Left colon (tissue), 2 donors: ENCODE measurements around the gene DPP4. TPM values are rescaled to one million over a fixed set of nuclear protein-coding genes. Genes with fewer than 3 reads are reported as not detected.

Experiments used
- ATAC-seq: fragments of 200-7000 bp; cut with Tn5 transposase; one replicate; pipeline ENCODE4 v1.9.1; 2020; ENCODE audit warnings: mild to moderate bottlenecking, moderate library complexity
- DNase-seq, 2 donors: peaks; one replicate each; pipeline ENCODE4 v3.0.0-alpha.2; 2020
- intact Hi-C, 2 donors: fragments of 100-400 bp; cut with DNase I in 1 of 2; cut with micrococcal nuclease in 1 of 2; formaldehyde crosslinking; loops; one replicate each; pipeline versions ENCODE4 v1.11.2 to v1.14.0; 2022; cut with DNase I, micrococcal nuclease
- total RNA-seq, 2 donors: library from RNA; stranded (reverse); fragmentation: NEBNext Ultra II Directional; extraction: Animal tissue kit (Norgen Biotek cat#: 25700); gene quantifications; one replicate each; pipeline ENCODE4 v1.2.1, GENCODE V29; 2021
- donor health status: DM: no; HTN: no; CAD: no.
- donor health status: DM: yes; HTN: yes; CAD: no.

Gene DPP4
- total RNA-seq, 2 donors from 2014 or later: 14.7 to 30.1 TPM

DNA sequence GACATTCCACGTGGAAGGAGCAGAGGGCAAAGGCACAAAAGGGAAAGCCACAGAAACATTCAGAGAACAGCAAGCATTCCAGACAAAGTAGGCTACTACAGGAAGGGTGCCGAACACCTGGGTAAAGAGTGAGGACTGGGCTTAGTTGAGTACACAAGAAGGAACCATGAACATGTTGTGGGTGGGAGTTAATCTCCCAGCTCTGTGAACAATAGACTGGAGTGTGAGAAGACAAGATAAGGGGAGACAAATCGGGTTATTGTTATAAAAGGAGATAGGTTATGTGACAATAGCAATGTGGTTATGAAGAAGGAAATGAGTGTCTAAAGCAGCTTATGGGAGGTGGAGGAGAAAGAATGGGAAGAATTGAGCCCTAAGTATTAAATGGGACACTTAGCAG is 70.0 kb downstream of the DPP4 start:
- ATAC-seq (no peak), DNase-seq (no peak)
- intact Hi-C loops: no loop called here

DNA sequence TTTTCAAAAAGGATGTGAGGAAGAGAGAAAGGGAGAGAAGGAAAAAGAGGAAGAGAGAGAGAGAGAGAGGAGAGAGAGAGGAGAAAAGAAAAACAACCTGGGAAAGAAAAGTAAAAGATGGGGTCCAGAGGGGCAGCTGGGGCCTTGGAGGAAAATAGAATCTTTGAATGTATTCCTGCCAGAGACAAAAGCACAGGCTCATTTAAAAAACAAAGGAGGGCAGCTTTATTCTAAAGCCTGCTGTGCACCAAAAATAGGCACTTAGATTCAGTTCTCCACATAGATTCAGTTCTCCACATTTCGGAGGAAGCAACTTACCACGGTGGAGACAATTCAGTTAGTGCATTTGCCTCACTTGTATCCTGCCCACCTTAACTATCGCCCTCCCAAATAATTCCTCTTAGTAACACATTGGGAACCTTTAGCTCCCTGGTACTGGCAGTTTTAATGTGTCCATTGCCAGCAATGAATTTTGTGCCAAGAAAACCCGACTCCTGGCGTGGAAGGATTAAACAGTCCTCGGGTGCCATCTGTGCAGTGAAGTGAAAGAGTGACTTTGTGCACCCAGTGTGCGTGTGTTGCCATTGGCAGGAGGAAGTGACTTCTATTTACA is 71.3 kb downstream of the DPP4 start:
- ATAC-seq: no peak
- DNase-seq: no peak
- intact Hi-C loops: no loop called here

DNA sequence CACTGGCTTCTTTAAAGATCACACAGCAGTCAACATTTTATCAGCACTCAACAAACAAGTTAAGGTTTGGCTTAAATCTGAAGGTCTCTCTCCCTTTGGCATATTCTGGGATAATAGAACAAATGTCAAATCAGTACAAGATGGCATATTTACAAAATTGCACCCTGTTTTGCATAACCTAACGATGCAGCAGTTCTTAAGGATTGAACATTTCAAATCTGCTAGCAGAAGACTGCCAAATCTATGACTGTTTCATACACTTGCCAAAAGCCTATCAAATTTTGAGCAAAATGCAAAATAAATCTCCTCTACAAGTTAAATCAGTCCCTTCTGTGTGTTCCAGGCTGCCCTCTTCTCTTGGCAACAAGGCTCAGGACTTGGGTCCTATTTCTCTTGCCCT is 73.6 kb downstream of the DPP4 start:
- no peak for DNase-seq
- intact Hi-C loops: no loop called here

DNA sequence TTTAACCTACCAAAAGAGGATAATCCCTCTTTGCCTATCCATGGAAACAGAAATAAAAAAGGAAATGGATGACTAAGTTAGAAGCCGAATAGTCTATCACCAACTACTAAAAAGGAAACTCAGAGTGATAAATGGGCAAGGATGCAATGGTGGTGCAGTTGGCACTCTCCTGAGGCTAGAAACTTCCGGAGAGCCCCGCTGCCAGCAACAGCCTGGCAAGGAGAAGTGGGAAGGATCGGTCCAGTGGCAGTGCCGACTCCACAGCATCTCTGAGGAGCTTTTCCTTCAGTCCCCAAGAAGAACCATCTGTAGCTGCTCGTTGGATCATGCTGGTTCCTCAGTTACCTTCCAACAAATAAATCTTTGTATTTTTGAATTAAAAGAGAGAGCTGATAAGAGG is 74.7 kb downstream of the DPP4 start:
- ATAC-seq: no peak
- DNase-seq: no peak
- intact Hi-C loops: no loop called here

More for the DNA sequence above, 73.6 kb downstream of the DPP4 start:
- no peak for ATAC-seq

DNA sequence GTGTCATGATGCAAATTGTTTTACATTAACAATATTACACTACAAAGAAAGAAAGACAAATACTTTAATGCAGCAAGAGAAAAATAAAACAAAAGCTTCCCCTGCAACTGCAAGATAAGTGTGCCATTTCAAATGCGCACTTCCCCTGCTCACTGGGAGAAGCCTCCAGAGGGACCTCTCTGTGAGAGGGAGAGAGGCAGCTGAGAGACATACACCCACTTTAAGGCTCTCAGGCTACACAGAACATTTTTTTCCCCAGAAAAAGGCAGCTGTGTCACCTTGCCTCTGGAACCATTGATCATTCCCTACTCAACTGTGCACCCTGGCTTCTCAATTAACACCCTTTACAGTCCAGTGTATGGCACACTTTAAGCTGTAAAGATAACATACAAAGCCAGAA is 75.2 kb downstream of the DPP4 start:
- ATAC-seq (no peak), DNase-seq (no peak)
- intact Hi-C loops: no loop called here

DNA sequence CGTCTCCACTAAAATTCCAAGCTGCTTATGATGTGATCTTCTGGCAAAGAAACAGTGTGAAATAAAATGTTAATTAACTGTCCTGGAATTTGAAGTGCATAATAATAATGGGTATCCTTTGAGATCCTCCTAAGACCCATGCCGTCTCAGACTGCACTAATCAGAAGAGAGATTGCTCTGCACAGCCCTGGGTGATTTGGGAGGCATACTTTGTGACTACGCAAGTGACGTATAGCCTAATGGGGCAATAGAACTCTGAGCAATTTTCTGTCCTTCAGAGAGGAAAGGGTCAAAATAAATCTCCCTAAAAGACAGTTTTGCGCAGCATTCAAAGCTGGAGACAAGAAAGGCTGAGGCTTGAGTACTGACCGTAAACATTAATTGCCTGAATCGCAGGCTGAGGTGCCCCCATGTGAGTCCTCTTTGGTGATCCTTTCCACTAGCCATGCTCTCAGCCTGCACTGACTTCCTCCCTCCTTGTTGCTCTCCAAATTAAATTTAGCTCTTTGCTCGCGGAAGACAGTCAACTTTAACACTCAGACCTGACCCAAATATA is 76.0 kb downstream of the DPP4 start:
- no peak for ATAC-seq
- intact Hi-C loops: no loop called here
- DNase-seq: no peak

DNA sequence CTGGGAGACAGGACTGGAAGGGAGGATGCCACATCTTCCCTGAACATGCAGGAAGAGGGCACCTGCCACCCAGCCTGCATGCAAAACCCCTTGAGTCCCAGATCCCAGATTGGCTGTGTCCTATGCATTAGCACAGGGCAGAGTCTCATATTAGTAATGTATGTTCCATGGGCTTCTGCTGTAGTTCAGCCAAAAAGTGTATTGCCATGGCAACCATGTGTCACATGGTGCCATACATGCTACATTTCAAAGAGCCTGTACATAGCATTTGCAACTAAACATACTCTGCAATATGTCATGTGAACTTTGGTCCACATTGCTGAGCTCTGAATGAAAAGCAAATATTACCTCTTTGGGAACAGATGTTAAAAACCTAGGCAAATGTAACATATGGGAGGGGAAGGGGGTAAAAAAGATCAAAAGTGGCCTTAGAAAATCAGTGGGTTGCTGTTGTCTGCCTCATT is 78.4 kb downstream of the DPP4 start:
- ATAC-seq (peak; percentile 91), DNase-seq (no peak)
- intact Hi-C loops: no loop called here

DNA sequence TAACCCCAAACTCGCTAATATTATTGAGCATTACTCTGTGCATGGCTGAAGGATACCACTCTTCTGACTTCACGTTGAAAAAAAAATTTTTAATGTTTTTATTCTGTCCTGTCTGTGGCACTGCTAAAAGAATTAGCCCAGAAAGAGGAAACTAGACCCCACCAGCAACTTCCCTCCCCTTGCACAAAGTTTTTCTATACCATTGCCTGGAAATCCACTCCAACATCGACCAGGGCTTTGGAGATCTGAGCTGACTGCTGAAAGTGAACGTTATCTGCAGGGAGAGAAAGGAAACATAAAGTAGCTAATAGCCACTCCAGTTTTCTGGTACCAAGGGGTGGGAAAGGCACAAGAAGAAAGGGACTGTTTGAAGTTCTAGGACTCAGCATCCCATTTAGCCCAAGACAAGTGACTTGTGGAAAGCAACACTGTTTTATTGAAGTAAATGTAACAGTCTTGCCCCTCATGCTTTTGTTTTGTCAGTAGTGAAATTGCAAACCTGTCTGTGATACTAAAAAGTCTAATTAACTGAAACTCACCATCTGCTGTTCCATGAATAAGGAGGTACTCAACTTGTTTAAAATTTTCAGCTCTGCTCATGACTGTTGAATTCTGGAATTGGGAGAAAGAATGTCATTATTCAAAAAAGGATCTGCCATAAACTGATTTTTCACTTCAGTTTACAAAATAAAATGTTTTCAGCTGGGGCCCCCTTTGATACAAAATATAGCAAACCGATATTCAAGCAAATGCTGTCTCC is 79.1 kb downstream of the DPP4 start:
- ATAC-seq: no peak
- intact Hi-C loops: no loop called here
- no peak for DNase-seq

DNA sequence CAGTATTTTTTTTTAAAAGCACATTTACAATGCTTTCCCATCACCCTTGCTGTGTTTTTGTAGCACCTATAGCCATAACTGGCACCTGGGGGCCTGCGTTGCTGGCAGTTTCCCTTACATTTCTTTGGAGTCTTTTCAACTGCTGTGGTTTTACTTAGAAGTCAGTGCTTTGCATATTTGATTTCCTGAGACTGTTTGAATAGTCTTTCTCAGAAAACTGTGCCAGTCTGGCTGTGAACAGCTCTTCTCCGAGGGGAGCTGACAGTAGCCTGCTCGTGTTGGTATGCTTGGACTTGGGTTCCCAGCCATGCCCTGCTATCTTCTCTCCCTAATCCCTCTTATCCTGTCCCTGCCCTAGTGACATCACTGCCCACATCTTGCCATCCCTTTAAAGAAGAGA is 81.5 kb downstream of the DPP4 start:
- no peak for DNase-seq
- ATAC-seq: no peak
- intact Hi-C loops: no loop called here

DNA sequence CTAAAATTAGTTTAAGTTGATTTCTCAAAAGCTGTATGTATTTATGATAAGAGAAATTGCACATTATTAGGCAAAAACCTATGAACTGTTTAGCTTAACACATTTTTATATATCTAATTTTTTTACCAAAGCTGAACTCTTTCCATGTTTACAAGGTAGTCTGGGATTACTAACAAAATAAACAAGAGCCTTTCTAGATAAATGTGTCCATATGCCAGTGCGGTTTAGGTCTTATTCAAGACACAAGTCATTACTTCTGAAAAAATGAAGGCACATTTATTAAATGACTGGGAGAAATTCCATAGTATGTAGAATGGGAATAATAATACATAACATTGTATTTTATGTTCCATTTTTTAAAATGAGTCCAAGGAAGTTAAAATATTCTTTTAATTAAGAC is 82.0 kb downstream of the DPP4 start:
- intact Hi-C loops: no loop called here
- ATAC-seq (no peak), DNase-seq (no peak)

DNA sequence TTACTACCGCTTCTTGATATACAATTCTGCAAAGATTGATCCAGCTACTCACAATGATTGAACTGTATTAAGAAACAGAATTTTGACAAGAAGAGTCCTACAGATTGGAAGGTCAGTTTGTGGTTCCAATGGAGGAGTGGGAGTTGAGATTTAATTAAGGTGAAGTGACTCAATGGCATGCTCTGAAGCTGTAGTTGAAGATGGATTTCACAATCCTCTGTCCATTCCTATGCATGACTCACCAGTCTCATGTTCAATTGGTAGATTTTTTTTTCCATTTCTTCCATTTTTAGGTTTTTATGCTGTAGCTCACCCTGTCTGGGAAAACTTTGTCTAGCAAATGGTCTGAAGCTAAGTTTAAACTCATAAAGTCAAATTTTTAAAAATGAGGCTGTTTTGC is 83.3 kb downstream of the DPP4 start:
- intact Hi-C loops: no loop called here
- no peak for ATAC-seq
- DNase-seq: no peak

DNA sequence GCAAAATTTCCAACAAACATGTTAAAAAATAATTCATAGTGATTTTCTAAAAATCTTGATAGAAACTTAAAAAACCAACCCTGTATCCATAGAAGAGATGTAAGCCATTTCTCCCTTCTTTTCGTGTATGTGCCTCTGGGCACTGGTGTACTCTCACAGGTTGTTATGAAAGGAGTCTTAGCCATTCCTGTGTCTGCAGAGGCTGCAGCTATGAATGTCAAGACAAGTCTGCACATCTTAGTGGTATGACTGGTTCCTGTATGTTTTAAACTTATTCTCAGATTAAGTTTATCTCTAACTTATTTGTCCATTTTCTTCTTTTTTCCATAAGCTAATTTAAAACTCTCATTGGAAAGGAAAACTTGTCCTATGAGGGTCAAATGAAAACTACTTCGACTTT is 84.0 kb downstream of the DPP4 start:
- DNase-seq: no peak
- intact Hi-C loops: no loop called here
- ATAC-seq: no peak

DNA sequence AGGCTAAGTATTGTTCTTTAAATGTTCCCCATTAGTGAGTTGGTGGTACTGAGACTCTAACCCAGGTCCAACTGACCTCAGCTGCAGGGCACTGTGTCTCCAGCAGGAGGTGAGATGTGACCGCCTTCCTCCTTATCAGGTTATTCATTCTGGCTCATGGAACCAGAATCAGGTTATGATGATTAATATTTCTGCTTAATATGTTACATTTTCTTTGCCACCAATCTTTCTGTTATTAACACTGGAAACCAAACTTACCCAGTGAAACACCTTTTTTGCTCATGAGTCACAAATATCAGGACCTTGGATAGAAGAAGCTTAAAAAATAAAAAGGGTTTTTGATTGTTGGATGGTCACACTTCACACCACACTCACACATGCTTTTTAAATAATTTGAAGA is 85.4 kb downstream of the DPP4 start:
- no peak for ATAC-seq

DNA sequence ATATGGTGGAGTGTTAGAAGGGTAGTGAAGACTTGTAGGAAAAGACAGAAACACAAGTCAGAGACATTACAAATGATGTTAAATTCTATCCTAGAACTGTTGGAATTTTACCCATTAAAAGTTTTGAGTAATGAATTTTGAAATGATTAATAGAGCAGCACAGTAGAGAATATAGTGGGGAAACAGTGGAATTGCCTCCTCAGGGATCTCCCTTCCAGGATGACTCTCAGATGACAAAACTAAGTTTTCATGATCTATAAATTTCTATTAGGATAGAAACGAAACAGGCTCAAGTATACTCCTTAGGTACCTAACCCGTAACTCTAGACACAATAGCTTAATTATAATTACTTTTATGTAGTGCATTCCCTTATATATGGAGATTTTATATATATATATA is 86.7 kb downstream of the DPP4 start:
- ATAC-seq (no peak), DNase-seq (no peak)
- intact Hi-C loops: no loop called here

More for the DNA sequence above, 85.4 kb downstream of the DPP4 start:
- no peak for DNase-seq
- intact Hi-C loops: no loop called here

DNA sequence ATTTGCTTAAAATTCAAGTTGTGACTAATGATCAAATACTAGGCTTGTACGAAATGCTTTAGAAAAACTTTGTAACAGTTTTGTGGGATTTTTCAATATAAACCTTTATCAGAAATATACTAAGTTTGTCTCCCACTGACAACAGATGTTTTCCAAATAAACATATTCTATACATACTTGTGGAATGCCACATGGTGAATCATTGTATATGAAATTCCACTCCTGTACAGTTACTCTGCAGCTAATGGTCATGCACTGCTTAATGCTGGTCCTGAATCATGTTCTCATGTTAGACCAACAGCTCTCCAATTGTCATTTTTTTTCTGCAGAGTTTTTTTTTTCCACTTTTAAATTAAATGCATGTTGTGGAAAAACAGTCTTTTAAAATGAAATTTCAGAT is 90.1 kb downstream of the DPP4 start:
- no peak for ATAC-seq
- no peak for DNase-seq

DNA sequence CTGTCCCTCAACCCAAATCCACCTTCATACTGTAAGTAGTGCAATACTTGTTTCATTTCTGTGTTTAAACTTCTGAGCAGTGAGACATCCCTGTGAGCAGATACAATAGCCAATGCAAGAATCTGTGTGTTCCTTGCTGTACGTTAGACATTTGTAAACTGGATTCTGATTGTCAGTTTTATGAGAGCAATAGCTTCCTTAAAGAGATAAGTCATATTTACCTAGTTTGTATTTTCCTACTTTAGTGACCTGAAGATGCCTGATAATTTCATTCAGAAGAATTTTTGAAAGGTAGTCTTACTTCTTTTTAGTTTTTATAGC is 90.7 kb downstream of the DPP4 start:
- intact Hi-C loops: no loop called here
- ATAC-seq (peak; percentile 65), DNase-seq (no peak)

More for the DNA sequence above, 90.1 kb downstream of the DPP4 start:
- intact Hi-C loops: no loop called here

DNA sequence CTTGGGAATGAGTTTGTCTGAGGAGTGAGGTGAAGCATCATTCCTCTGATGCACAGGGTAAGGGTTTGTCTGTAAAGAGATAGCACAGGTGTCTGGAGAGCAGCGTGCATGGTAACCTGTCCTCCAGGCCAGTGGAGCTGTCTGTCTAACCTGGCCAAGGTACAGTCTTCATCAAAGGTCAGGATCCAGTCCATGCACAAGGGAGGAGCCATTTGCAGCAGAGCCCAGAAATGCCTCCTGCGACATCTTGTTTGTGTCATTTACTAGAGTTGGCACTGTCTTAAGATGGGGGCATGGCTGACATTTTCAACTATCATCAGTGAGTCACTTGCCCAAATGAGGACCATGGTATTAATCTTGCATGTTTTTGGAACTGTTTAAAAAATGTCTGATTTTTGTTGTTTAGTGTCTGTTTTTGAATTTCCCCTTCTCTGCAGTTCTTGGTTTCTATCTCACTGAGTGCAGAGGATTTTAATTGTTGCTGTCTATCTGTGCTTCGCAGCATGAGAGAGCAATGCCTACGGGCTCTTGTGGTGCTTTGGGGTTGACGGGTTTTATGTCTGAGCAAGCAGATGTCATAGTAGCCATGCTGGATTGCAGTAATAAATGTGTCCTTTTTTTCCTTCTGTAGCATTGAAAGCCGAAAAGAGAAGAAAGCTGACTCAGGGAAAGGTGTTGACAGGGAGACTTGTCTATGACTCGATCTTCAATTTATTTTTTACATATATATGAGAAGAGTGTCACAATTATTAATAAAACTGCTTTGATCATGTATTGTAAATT is 91.3 kb downstream of the DPP4 start:
- DNase-seq: peak in 1 of 2 donors; percentile 51
- intact Hi-C loops: no loop called here
- ATAC-seq: peak; percentile 71

DNA sequence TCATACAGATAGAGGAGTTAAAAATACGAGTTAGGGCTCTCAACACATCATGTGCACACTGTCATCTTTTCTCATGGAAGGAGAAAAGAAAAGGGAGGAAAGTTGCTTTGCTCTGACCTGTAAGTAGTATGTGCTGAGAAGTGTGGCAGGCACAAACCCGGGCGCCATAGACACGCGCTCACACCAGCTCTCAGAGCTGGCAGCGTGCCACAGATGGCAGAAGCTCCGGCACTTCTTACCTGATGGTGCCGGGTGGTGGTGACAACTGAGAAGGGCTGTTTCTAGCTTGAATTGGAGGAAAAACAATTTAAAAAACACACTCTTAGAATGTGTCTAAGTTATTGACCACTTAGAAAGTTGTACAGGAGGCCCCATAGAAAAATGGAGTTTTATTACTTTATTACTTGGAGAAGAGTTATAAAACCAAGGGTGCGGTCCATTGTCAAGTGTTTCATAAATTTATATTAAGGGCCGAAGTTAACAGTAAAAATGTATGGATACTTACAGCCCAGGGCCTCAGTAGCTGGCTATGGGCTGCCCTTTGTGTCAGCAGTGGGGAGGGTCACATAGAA is 92.2 kb downstream of the DPP4 start:
- intact Hi-C loops: no loop called here
- peak; percentile 80 for ATAC-seq
- peak; percentile 44 to 67 for DNase-seq

DNA sequence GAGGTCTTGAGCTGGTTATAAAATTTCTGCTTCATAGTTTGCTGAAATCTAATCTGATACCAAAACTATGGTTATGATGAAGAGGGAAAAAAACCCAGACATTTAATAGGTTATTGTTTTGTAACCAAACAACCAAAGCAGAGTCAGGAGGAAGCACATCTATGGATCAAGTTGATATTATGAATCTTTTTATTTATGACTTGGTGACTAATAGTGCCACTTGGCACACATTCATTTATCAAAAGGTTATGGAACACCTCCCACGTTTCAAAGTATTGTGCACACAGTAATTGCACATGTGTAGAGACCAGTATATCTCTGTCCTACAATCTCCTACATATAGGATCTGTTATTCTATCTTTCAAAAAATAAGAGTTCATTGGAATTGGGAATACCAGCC is 93.0 kb downstream of the DPP4 start:
- intact Hi-C loops: no loop called here
- ATAC-seq (no peak), DNase-seq (no peak)

DNA sequence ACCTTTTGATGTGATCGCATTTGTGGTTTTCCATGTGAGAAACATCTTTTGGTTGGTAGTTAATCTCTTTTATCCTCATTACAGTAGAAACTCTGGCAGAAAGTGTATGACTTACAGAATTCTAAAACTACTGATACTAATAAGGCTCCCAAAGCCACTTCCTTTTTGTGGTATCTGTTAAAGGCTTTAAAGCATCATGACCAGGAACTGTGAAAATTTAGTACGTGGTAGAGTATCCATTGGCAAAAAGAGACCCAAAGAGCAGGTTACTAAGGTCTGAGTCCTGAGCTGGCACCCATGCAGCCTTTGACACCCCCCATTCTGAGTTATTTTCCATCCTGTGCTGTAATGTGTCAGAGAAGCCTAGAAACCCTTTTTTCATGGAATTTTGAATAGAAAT is 94.5 kb downstream of the DPP4 start:
- intact Hi-C loops: no loop called here
- no peak for ATAC-seq
- no peak for DNase-seq
